NCI-H345 (cell line): Measurements from ENCODE around the gene FBRSL1.

ENCODE experiments used
- DNase-seq: peaks from one replicate; lab custom pipeline; 2025; lab: John Stamatoyannopoulos, UW

FBRSL1 gene

GRCh38 chr12:132484183-132484890 is 5.6 kb upstream of the FBRSL1 start:
- DNase-seq: no peak

GRCh38 chr12:132484891-132485441 is 5.0 kb upstream of the FBRSL1 start:
- no peak for DNase-seq

- DNase-seq: no peak
These were observed 4.3 kb upstream of the FBRSL1 start for GRCh38 chr12:132485619-132486018.

- DNase-seq: no peak
These were observed 3.8 kb upstream of the FBRSL1 start for GRCh38 chr12:132486168-132486567.

- DNase-seq: no peak
These were observed 3.4 kb upstream of the FBRSL1 start for GRCh38 chr12:132486576-132486975.

GRCh38 chr12:132487311-132487741 is 2.6 kb upstream of the FBRSL1 start:
- DNase-seq: peak; percentile 21

GRCh38 chr12:132488127-132489077 is 1.5 kb upstream of the FBRSL1 start:
- DNase-seq: no peak

- no peak for DNase-seq
These were observed 811 bp upstream of the FBRSL1 start for GRCh38 chr12:132489078-132489601.

GRCh38 chr12:132490422-132491137 is 629 bp downstream of the FBRSL1 start:
- DNase-seq: no peak

- DNase-seq: no peak
These were observed 1.2 kb downstream of the FBRSL1 start for GRCh38 chr12:132491138-132491663.

GRCh38 chr12:132491761-132492378 is 1.9 kb downstream of the FBRSL1 start:
- no peak for DNase-seq

- no peak for DNase-seq
These were observed 2.6 kb downstream of the FBRSL1 start for GRCh38 chr12:132492522-132492921.

- no peak for DNase-seq
These were observed 3.0 kb downstream of the FBRSL1 start for GRCh38 chr12:132492951-132493350.

- no peak for DNase-seq
These were observed 3.7 kb downstream of the FBRSL1 start for GRCh38 chr12:132493482-132494178.

- DNase-seq: no peak
These were observed 4.6 kb downstream of the FBRSL1 start for GRCh38 chr12:132494294-132495164.

- DNase-seq: no peak
These were observed 5.2 kb downstream of the FBRSL1 start for GRCh38 chr12:132495165-132495544.

- DNase-seq: no peak
These were observed 5.8 kb downstream of the FBRSL1 start for GRCh38 chr12:132495629-132496357.

GRCh38 chr12:132496358-132496669 is 6.4 kb downstream of the FBRSL1 start:
- no peak for DNase-seq

- no peak for DNase-seq
These were observed 6.8 kb downstream of the FBRSL1 start for GRCh38 chr12:132496710-132497109.
